ENCODE data around the gene ZNF831. TPM values are rescaled to one million over a fixed set of nuclear protein-coding genes. Genes with fewer than 3 reads are reported as not detected.

ZNF831 gene
- total RNA-seq, 1 experiment from 2014 or later: 0.04 TPM

GRCh38 chr20:59121714-59122565 lies 41.7 kb upstream of the ZNF831 start:
- H3K4me3 Mint-ChIP-seq: no peak overlapping the region
- H3K9me3 Mint-ChIP-seq: peaks cover 15% of the 10 kb centered on the region
- DNase-seq (ENCODE audit: low spot score): no peak
- H3K4me1 Mint-ChIP-seq: peaks cover 57% of the 10 kb centered on the region
- peak; percentile 75 for ATAC-seq
- ChIA-PET CTCF (interaction anchor here (0.8 to 2.2 kb wide), 16 partner anchors 14 to 374 kb away, joined by 3 to 15 read pairs (median 3); no protein-coding TSS in a partner anchor), POLR2A (interaction anchor here (0.8 to 1.0 kb wide), 2 partner anchors 17 to 34 kb away, joined by 3 to 4 read pairs; no protein-coding TSS in a partner anchor)
- peak overlapping the region; percentile 71 for H3K27ac Mint-ChIP-seq
- peaks cover 7% of the 10 kb centered on the region for H3K27me3 Mint-ChIP-seq (ENCODE audit: low read depth)
- TF ChIP-seq ZMAT4 (CRISPR knock-in tag; IDR thresholded peaks at IDR 0.05) (no peak), GTF2I (CRISPR knock-in tag; conservative IDR thresholded peaks at IDR 0.05) (peak; percentile 91; the same call in 1 of the 2 replicates), FOXP1 (CRISPR knock-in tag; IDR thresholded peaks at IDR 0.05; ENCODE audit: borderline replicate concordance) (no peak), USF2 (CRISPR knock-in tag; IDR thresholded peaks at IDR 0.05) (peak; percentile 58), ZNF281 (CRISPR knock-in tag; IDR thresholded peaks at IDR 0.05) (no peak)
- peaks cover 13% of the 10 kb centered on the region for H3K36me3 Mint-ChIP-seq

DNA sequence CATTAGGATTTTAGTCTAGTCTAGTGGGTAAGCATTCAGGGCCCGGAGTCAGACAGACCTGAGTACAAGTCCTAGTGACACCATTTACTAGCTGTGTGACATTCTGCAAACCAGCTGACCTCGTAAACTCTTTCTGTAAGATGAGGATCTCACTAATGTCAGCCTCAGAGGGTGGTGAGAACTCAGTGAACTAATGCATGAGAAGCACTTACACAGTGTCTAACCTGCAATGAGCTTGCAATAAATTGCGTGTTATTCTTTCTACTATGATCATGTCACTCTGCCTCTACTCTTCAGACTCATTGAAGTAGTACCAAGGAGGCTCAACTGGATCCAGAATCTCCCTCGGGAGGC lies 41.1 kb upstream of the ZNF831 start:
- H3K27ac Mint-ChIP-seq: peak overlapping the region; percentile 71; the same call in 1 of the 2 replicates
- peaks cover 21% of the 10 kb centered on the region for H3K9me3 Mint-ChIP-seq
- DNase-seq (ENCODE audit: low spot score) (no peak), ATAC-seq (no peak)
- peaks cover 62% of the 10 kb centered on the region for H3K4me1 Mint-ChIP-seq
- peaks cover 13% of the 10 kb centered on the region for H3K36me3 Mint-ChIP-seq
- H3K27me3 Mint-ChIP-seq (ENCODE audit: low read depth): peaks cover 12% of the 10 kb centered on the region
- CTCF ChIA-PET: interaction anchor here (0.8 to 2.2 kb wide), 9 partner anchors 20 to 373 kb away, joined by 3 to 15 read pairs (median 6); no protein-coding TSS in a partner anchor
- POLR2A ChIA-PET: interaction anchor here (1.0 kb wide), 1 partner anchor 35 kb away, joined by 3 read pairs; no protein-coding TSS in a partner anchor
- H3K4me3 Mint-ChIP-seq: no peak overlapping the region
- no peak for TF ChIP-seq ELF4 (CRISPR knock-in tag; IDR thresholded peaks at IDR 0.05; ENCODE audit: low read depth)
- TF ChIP-seq MYBL2 (CRISPR knock-in tag; IDR thresholded peaks at IDR 0.05): no peak
- no peak for TF ChIP-seq SOX15 (CRISPR knock-in tag; IDR thresholded peaks at IDR 0.05)
- no peak for TF ChIP-seq ZNF671 (CRISPR knock-in tag; IDR thresholded peaks at IDR 0.05)
- TF ChIP-seq ZMAT4 (CRISPR knock-in tag; IDR thresholded peaks at IDR 0.05): no peak
- TF ChIP-seq ZNF532 (CRISPR knock-in tag; IDR thresholded peaks at IDR 0.05; ENCODE audit: borderline replicate concordance): no peak
- TF ChIP-seq ZNF138 (CRISPR knock-in tag; conservative IDR thresholded peaks at IDR 0.05): no peak
- TF ChIP-seq, protein P1, sequence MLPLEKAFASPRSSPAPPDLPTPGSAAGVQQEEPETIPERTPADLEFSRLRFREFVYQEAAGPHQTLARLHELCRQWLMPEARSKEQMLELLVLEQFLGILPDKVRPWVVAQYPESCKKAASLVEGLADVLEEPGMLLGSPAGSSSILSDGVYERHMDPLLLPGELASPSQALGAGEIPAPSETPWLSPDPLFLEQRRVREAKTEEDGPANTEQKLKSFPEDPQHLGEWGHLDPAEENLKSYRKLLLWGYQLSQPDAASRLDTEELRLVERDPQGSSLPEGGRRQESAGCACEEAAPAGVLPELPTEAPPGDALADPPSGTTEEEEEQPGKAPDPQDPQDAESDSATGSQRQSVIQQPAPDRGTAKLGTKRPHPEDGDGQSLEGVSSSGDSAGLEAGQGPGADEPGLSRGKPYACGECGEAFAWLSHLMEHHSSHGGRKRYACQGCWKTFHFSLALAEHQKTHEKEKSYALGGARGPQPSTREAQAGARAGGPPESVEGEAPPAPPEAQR (CRISPR knock-in tag; IDR thresholded peaks at IDR 0.05): no peak
- no peak for TF ChIP-seq E2F5 (CRISPR knock-in tag; IDR thresholded peaks at IDR 0.05)
- no peak for TF ChIP-seq FOXK1 (CRISPR knock-in tag; IDR thresholded peaks at IDR 0.05)
- TF ChIP-seq PRRX2 (CRISPR knock-in tag; IDR thresholded peaks at IDR 0.05): no peak
- TF ChIP-seq, protein P2, sequence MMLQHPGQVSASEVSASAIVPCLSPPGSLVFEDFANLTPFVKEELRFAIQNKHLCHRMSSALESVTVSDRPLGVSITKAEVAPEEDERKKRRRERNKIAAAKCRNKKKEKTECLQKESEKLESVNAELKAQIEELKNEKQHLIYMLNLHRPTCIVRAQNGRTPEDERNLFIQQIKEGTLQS (CRISPR knock-in tag; conservative IDR thresholded peaks at IDR 0.05): no peak

Data from WTC11 (cell line).